Measurements from ENCODE around the gene CRTAC1. TPM values are rescaled to one million over a fixed set of nuclear protein-coding genes. Genes with fewer than 3 reads are reported as not detected.

Gene CRTAC1
- total and polyA plus RNA-seq, 8 donors: 0.24 to 1.3 (median 0.81) TPM

- H3K9me3 ChIP-seq: no peaks in the 10 kb centered on the region
- intact Hi-C loops (cut with DNase I): no loop called here
- DNase-seq: no peak
- no peaks in the 10 kb centered on the region for H3K36me3 ChIP-seq
- no peak for ATAC-seq
- 57 to 74% methylated on average over 4 of the region's 4 CpGs for WGBS, 2 donors
- no peaks in the 10 kb centered on the region for H3K4me1 ChIP-seq
- FAIRE-seq: no peak
- H3K27ac ChIP-seq: no peak overlapping the region
- H3K27me3 ChIP-seq: no peaks in the 10 kb centered on the region
- TF ChIP-seq, protein P1, sequence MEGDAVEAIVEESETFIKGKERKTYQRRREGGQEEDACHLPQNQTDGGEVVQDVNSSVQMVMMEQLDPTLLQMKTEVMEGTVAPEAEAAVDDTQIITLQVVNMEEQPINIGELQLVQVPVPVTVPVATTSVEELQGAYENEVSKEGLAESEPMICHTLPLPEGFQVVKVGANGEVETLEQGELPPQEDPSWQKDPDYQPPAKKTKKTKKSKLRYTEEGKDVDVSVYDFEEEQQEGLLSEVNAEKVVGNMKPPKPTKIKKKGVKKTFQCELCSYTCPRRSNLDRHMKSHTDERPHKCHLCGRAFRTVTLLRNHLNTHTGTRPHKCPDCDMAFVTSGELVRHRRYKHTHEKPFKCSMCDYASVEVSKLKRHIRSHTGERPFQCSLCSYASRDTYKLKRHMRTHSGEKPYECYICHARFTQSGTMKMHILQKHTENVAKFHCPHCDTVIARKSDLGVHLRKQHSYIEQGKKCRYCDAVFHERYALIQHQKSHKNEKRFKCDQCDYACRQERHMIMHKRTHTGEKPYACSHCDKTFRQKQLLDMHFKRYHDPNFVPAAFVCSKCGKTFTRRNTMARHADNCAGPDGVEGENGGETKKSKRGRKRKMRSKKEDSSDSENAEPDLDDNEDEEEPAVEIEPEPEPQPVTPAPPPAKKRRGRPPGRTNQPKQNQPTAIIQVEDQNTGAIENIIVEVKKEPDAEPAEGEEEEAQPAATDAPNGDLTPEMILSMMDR (IDR thresholded peaks at IDR 0.05): no peak
- H3K4me3 ChIP-seq: no peak overlapping the region
Observed at GRCh38 chr10:97931041-97931440, 99.4 kb downstream of the CRTAC1 start.

GRCh38 chr10:97928897-97929296, 101.5 kb downstream of the CRTAC1 start:
- Histone ChIP-seq H3K4me3 (no peak overlapping the region), H3K4me1 (no peaks in the 10 kb centered on the region), H3K36me3 (no peaks in the 10 kb centered on the region), H3K27ac (no peak overlapping the region), H3K9me3 (no peaks in the 10 kb centered on the region), H3K27me3 (no peaks in the 10 kb centered on the region)
- no peak for ATAC-seq
- 60 to 66% methylated on average over 6 of the region's 6 CpGs for WGBS, 2 donors
- TF ChIP-seq, protein P1 (IDR thresholded peaks at IDR 0.05): no peak
- intact Hi-C loops (cut with DNase I): no loop called here
- no peak for DNase-seq
- no peak for FAIRE-seq

- intact Hi-C loops (cut with DNase I): no loop called here
- 49 to 51% methylated on average over 10 of the region's 10 CpGs for WGBS, 2 donors
- DNase-seq (peak in 1 of 6 donors; percentile 28), ATAC-seq (no peak), FAIRE-seq (no peak)
- TF ChIP-seq, protein P1 (IDR thresholded peaks at IDR 0.05): no peak
- Histone ChIP-seq H3K4me3 (no peak overlapping the region), H3K9me3 (no peaks in the 10 kb centered on the region), H3K27ac (no peak overlapping the region), H3K4me1 (peaks cover 0 to 2% (median 0%) of the 10 kb centered on the region in 3 donors), H3K36me3 (no peaks in the 10 kb centered on the region), H3K27me3 (no peaks in the 10 kb centered on the region)
Observed at GRCh38 chr10:97927622-97928021, 102.8 kb downstream of the CRTAC1 start.

DNA sequence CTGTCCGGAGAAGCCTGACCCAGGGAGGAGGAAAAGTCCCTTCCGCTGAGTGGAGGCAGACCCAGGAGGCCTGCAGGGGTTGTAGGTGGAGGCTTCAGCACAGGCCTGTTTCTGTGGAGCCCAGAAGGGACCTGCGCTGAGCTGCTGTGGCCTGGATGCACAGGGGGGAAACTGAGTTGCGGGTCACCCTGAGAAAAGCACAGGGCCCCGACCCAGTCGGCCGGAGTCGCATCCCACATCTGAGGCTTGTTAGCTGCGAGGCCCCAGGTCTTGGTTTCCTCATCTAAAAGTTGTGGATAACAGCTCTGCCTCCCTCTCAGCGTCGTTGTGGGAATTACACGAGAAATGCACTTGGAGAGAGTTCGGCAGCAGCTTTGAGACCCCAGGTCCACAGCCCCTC, 104.4 kb downstream of the CRTAC1 start:
- no peaks in the 10 kb centered on the region for H3K27me3 ChIP-seq
- intact Hi-C loops (cut with DNase I): no loop called here
- H3K27ac ChIP-seq: no peak overlapping the region
- 79 to 87% methylated on average over 13 of the region's 13 CpGs for WGBS, 2 donors
- no peaks in the 10 kb centered on the region for H3K9me3 ChIP-seq
- no peaks in the 10 kb centered on the region for H3K36me3 ChIP-seq
- H3K4me1 ChIP-seq: peaks cover 0 to 9% (median 4%) of the 10 kb centered on the region in 3 donors
- DNase-seq (peak in 1 of 6 donors; percentile 45), ATAC-seq (no peak), FAIRE-seq (no peak)
- H3K4me3 ChIP-seq: no peak overlapping the region
- TF ChIP-seq, protein P1 (IDR thresholded peaks at IDR 0.05): no peak

DNA sequence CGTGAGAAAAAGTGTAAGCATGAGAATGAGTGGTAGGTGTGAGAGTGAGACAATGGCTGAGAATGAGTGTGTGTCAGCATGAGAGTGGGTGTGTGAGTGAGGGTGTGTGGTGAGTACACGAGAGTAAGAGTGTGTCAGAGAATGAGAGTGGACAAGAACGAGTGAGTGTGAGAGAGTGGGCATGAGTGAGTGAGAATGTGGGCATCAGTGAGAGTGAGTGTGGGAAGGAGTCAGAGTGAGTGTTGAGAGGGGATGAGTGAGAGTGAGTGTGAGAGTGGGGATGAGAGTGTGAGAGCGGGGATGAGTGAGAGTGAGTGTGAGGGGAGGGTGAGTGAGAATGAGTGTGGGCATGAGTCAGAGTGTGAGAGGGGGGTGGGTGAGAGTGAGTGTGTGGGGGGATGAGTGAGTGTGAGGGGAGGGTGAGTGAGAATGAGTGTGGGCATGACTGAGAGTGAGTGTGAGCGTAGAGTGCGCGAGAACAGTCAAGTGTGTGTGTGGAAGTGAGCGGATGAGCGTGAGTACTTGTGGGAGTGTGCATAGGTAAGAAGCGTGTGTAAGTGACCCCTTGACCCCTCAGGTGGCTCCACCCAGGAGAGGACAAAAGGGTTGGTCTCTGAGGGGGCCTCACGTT, 105.0 kb downstream of the CRTAC1 start:
- Histone ChIP-seq H3K27ac (no peak overlapping the region), H3K27me3 (no peaks in the 10 kb centered on the region), H3K4me3 (no peak overlapping the region), H3K9me3 (no peaks in the 10 kb centered on the region), H3K4me1 (peaks cover 0 to 9% (median 4%) of the 10 kb centered on the region in 3 donors), H3K36me3 (no peaks in the 10 kb centered on the region)
- TF ChIP-seq, protein P1 (IDR thresholded peaks at IDR 0.05): no peak
- FAIRE-seq: no peak
- 81 to 89% methylated on average over 11 of the region's 11 CpGs for WGBS, 2 donors
- DNase-seq: no peak
- ATAC-seq: no peak
- intact Hi-C loops (cut with DNase I): no loop called here
